NCI-H2196 (cell line): ENCODE data around the gene PHC2.

ENCODE experiments used
- DNase-seq: peaks from one replicate; lab custom pipeline; 2025; ENCODE audit not compliant: unreplicated experiment; lab: John Stamatoyannopoulos, UW

The PHC2 gene

DNA sequence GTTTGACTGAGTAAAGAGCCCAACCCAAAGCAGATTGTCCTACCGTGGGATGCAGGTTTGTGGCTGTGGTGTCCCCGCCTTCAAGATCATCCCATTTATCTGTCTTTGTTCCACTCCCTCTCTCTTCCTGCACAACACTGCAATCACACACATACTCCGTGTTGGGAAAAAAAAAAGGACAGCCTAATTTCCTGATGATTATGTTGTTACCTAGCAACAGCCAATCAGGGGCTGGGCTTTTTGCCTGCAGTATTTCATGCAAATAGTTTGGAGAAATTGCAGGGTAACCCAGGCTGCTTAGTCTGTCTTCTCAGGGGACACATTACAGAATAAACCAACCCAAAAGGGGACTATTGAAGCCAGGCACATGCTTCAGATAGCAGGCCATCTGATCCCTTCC lies 38.3 kb downstream of the PHC2 start:
- no peak for DNase-seq

DNA sequence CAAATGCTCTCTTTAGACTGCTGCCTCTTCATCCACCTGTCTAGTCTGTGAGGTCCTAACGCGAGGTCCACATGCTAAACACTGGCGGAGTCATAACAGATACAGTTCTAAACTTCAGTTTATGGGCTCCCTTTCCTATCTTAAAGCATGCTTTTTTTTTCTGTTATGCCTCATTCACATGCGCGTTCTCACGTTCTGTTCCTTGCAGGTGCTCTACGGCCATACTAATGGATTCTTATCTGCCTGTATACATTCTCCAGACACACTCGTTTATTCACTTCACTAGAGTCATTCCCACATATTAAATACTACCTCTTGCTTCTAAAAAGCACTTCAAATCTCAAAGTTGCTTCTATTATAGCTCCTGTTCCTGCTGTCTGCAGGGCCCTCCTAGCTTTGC lies 38.7 kb downstream of the PHC2 start:
- no peak for DNase-seq

DNA sequence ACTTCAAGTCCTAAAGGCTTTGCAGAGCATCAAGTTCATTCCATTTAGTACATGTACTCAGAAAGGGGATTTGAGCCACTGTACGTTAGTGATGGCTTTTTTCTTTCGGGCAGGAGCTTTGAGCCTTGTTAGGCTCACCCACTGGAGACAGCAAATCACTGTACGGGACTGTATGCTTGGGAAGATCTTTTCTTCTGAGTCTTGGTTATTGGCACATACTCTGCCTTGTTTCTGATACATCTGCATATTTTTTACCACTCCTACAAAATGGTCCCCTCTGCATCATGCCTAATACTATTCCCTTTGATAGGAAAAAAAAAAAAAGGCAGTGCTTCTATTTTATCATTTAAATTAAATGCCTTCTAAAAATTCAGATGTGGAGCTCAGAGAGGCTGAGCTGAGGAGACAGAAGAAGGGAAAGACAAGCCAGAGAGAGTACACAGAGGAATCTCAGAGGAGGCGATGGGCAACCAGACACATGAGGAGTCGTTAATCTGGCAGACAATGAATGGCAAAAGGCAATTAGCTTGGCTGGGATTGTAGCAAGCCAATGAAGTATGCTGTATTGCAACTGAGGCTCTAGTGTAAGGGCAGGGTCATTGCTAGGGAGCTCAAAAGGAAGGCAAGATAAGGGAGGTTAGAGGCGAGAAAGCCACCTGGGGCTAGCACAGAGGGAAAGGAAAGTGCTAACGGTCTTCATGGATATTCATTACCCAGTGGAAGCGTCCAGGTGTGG lies 39.4 kb downstream of the PHC2 start:
- DNase-seq = no peak

DNA sequence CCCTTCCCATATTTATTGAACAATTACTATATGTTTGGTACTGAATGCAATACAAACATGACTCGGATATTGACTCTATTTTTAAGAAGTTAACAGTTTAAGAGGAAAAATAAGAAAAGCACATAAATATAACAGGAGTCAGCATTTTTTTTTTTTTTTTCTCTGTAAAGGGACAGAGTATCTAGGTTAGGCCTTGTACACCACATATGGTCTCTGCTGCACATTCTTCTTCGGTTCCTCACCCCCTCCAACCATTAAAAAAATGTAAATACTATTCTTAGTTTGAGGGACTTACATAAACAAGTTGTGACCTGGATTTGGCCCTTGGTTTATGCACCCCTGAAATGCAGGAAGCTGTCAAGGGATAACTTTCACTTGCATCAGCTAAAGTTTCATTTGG lies 40.4 kb downstream of the PHC2 start:
- no peak for DNase-seq

DNA sequence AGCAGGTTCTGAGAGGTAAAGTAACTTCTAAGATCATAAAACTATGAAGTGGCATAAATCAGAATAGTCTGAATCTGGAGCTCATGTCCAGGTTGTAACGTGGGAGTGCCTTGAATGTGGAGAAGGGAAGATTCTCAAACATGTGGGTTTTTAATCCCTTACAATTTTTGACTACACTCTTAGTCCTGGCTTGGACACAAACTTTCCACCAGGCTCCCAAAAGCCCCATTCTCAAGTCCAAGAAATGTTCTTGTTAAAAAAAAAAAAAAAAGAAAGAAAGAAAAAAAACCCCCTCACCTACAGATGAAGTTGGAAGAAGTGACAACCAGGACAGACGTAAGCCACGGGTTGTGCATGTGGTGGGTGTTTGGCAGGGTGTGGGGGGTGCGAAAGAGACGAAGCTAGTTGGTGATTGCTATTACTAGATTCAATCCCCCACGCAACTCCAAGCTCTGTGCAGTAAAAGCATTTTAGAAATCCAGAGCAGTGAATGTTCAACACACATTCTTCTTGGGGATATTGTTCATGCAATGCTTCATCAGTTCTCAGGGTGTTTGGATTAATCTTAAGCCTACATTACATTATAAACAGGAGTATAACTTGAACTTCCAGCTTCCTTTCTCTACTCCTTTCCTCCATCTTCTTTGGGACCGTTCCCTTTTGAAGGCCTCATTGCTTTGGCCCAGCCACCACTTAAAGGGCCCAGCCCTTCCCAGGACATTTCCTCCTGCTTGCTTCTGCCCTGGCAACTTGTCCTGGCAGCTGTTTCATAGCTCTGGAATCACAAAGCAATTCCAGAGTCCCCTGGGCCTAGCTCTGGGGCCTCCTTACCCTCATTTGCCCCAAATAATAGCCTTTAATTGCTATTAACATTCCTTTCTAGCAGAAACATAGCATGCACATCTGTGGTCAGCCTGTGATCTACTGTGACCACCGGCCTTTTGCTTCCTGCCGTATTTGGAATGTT lies 41.8 kb downstream of the PHC2 start:
- DNase-seq = no peak

DNA sequence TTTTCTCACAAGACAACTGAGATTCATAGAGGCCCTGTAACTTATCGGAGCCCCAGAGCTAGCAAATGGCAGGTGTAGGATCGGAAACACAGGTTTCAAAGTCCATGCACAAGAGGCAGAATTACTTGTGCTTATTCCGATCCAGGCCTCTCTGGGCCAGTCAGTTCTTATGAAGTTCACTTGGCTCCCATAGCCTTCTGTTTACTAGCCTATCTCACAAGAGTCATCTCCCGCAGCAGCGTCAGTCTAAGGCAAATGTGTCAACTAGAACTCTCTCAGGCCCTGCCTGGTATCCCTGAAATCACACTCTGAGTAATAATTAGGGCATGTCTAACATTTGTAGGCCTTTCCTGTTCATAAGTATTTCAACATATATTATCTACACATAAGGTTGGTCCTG lies 43.3 kb downstream of the PHC2 start:
- no peak for DNase-seq

DNA sequence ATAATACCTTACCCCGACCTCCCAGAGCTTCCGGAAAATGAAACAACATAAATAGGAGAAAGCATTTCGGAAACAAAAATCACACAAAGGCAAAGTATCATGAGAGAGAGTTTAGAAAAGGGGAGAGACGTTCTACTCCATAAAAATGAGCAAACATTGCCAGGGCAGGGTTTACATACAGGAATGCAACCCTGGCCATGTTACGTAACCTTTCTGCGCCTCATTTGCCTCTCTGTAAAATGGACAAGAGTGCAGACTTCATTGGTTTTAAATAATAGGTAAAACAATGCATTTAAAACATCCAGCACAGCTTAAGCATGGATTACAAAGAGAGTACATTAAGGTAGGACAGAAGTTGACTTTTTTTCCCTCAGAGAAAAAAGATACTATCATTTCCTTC lies 45.6 kb downstream of the PHC2 start:
- DNase-seq = no peak

DNA sequence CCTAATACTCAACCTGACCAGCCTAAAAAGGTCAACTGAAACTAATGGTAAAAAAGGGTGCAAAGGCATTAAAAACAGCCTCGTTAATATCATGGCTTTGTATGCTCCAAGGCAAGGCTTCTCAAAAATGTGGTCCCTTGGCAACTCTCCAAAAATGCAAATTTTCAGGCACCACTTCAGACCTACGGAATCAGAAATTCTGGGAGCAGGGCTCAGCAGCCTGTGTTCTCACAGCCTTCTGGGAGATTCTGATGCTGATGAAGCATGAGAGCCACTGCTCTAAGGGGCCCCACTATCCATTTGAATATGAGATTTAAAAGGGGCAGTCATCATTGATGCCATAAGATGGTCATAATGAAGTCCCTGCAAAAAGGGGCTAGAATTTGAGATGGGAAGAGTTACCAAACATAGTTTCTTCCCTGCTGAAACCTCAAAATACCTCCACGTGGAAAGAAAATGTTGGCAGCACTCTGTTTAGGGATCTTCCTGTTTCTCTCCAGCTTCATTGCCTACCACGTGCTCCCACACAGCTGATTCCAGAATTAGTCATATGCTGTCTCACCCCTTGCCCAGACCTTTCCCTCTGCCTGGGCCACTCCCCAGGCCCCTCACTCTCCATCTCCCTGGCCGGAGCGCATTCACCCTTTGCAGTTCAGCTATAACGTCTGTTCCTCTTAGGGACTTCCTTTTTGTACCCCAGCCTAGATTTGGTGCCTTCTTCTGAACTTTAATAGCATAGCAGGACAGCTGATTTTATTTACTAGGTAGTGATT lies 46.7 kb downstream of the PHC2 start:
- no peak for DNase-seq

DNA sequence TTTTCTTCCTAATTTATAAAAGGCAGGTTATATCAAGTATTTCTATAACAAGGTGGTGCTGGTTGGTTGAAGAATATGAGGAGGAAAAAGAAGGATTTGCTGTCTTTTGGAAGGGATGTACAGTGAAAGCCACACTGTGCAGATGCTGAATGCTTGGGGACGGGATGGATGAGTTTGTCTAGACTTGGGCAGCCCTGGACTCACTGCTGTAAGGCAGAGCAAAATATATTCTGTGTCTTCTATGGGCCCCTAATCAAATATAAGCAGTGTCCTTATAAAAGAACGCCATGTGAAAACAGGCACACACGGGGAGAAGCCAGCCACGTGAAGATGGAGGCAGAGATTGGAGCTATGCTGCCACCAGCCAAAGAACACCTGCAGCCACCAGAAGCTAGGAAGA lies 47.4 kb downstream of the PHC2 start:
- no peak for DNase-seq

DNA sequence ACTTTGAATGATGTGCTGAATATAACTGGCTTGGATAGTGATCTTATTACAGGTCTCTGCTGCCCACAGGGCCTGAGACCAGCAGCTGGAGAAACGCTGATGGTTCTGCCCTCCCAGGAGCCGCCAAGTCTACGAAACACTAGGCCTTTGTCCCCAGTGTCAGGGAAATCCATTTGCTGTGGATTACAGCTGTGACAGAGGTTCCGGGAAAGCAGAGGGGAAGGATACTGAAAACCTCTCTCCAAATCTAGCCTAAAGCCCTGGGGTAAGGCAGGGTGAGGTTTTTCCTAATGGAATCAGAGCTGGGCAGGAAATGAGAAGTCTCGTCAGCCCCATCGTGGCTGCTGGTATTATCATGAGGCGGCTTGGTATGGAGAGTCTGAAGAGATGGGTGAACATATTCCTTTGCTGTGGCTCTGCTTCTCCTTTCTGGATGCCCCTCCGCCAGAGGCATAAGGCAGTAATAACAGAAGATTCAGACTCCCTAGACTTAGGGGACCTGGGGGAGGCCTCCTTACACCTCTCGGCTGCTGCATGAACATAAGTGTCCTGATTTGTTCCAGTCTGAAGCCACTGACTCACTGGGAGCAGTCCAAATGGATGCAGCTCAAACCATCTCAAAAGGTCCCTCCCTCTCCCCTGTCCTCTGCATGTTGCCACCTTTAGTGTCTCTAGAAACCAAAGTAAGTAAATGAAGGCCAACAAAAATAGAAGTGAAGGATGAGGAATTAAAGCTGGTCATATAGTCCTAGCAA lies 48.1 kb downstream of the PHC2 start:
- no peak for DNase-seq

DNA sequence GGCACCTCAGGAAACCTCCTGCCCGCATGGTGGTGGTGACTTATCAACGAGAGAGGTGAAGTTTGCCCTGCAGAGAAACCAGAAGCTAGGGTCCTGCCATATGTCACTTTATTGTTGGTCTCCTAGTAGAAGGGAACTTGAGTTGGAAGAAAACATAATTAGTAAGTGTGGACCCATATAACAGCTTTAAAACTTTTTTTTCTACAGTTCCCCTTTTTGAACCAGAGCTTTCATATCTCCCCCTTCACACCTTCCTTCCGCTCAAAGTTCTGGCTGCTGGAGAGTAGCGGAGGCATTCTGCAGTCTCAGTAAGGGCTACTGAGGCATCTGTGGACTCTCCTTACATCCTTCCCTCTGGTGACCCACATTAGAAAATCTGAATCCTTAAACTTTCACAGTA lies 48.9 kb downstream of the PHC2 start:
- DNase-seq = no peak

DNA sequence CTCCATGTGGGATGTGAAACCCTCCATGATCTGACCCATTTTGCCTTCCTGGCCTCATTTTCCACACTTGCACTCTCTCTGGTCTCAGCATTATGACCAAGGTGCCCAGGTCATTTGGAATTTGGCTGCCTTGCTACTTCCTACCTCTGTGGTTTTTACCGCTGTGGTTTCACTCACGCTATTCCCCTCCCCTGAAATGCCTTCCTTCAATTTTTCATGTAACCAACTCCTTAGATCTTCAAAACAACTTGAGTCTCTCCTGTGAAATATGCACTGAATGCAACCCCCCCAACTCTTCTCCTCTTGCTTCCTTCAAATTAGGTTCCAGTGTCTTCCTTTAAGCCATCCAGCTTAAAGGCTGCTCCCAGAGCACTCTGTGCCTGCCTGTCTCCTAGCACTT lies 50.1 kb downstream of the PHC2 start:
- DNase-seq = no peak

DNA sequence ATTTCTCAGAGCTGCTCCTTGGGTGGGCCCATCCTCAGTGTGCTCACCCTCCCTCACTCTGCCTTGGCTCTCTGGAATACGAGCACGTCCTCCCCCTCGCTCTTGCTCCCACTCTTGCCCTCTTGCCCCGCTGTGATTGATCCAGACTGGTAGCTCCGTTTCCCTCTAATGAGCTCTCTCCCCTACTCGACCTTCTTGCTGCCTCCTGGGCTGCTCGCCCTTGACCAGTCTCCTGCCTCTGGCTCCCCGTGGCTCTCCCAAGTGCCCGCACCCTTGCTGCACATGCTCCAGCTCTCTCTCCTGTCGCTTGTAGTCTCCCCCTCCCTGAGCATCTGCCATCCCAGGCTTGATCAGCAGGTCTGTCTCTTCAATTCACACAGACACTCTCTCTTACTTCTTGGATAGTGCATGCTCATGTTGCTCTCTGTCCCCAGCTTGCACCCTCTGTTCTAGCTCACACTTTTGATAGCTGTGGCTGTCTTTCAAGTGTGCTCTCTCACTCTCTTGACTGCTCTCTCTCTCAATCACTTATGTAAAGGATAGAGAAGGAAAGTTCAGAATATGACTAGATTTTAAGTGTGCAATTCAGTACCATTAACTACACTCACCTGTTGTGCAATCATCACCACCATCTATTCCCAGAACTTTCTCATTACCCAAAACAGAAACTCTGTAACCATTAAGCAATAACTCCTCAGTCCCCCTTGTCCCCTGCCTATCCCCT lies 51.1 kb downstream of the PHC2 start:
- no peak for DNase-seq

DNA sequence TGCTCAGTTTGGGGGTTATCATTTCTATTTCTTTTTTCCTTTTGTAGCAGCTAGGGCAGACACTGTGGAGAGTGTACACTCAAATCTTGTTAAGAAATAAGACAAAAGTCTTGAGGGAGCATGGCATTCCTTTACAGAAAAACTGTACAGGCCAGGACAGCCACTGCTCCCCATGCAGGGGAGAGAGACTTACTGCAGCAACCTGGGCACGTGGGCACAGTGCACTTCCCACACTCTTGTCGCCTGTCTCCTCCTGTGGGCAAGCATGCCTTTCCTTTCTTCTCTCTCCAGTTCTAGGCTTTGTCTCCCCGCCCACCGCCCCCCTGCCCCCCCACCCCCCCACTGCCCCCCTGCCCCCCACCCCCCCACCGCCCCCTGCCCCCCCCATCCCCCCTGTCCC lies 51.9 kb downstream of the PHC2 start:
- DNase-seq = no peak

DNA sequence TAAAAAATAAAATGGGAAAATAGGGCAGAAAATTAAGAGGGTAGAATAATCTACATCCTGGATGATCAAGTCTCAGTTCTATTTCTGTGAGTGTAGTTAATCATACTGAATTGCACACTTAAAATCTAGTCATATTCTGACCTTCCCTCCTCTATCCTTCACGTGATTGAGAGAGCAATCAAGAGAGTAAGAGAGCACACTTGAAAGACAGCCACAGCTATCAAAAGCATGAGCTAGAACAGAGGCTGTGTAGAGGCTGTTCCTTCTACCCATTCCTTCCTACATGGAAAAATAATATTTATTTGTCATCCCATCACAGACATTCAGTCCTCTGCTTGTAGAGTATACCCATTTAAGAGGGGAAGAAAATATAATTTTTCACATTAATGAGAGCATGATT lies 52.4 kb downstream of the PHC2 start:
- DNase-seq = no peak

DNA sequence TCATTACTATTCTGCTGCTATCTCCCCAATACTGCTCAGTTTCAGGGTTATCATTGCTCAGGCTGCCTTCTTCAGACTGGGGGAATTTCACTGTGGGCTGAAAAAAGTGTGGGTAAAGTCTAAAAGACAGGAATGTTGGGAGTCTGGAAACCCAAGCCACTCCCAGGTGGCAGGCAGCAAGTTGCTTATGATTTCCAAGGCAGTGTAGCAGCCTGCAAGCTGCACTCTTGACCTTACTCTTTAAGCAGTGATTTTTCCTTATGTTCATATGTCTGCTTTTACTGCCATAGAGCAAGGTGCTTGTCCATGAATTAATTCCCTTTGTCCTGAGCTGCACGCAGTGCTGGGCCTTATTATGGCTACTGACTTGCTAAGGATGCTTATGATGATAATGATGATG lies 53.1 kb downstream of the PHC2 start:
- no peak for DNase-seq

DNA sequence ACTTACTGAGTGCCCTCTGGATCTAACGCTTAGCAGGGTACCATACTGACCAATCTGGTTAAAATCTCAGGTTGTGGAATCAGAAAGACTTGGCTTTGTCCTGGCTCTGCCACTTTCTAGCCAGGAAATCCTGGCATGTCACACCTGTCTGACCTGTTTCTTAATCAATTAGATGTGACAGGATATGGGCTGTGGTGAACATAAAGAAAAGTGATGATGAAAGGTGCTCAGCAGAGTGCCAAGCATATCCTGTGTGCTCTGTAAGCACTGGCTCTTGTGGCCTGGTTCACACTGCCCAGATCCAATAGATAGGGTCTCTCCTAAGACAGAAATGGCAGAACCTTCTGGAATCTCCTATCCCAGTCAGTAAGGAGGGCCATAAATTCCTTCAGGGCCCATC lies 53.9 kb downstream of the PHC2 start:
- DNase-seq = peak; percentile 61

DNA sequence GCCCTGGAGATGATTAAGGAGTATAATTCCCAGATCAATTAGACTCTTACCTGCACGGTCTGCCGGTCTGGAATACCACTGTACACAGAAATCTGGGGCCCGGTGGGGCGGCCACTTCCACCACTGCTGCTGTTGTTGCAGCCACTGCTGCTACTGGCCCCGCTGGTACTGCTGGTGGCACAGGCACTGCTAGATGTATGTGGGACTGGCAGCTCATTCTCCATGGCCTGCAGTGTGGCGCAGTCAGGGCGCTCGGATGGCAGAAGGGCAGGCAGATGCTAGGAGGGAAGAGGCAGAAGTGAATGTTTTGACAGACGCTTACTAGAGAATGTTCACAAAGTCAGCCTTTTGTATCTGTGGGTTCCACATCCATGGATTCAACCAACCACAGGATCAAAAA lies 55.6 kb downstream of the PHC2 start:
- DNase-seq = no peak

DNA sequence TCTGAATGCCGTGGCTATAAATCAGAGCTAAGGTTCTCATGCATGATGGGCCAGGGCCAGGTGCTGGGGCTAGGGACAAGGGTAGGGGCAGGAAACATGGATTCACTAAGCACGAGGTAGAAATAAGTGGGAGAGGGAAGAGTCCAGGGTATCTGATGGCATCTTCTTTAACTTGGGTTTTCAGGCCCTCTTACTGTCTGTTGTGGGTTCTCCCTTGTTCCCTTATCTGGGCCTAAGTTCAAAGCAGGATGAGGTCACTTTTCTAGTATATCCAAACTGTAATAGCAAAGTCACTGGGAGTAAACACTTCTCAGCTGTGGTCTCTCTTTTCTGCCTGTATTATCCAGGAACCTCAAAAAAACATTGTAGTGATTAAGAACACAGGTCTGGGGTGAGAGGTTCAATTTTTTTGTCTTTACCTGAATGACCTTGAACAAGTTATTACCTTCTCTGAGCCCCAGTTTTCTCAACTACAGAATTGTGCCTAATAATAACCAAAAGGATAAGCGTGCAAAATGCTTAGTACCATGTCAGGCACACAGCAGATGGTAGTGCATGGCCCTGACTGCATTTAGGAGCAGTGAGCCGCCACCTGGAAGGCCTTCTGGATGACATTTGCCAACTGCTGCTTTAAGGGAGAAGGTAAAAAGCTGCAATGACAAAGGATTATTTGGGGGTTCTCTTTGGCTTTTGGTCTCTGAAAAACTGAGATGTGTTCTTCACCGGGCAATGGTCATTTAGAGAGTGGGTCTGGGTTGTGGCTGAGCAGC lies 56.4 kb downstream of the PHC2 start:
- DNase-seq = no peak

DNA sequence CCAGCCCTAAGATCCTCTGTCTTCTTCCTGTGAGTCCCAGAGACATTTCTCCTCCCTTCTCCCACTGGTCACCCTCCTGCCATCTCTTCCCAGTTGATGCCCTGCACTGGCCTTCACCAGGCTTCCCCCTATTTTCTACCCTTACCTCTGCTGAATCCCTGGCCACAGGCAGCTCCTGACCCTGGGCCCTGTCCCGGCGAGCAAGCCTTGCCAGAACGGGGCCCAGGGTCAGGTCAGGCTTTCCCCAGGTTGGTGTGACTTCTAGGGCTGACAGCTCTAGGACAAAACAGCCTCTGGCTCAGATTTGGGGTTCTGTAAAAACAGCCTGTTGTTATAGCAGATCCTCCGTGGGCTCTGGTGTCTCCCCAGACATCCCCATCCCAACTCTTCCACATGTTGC lies 57.3 kb downstream of the PHC2 start:
- no peak for DNase-seq
